GM23338 (cell line): ENCODE results near the gene TBL3. TPM values are rescaled to one million over a fixed set of nuclear protein-coding genes. Genes with fewer than 3 reads are reported as not detected.

Source experiments
- ATAC-seq: fragments of 200-7000 bp; cut with Tn5 transposase; 3 replicates; pipeline ENCODE4 v1.9.1; 2020
- DNase-seq: peaks from one replicate; pipeline ENCODE4 v3.0.0-alpha.2; 2015; ENCODE audit warnings: low spot score
- H2AFZ ChIP-seq: fragments of 200-600 bp; sonication (generic); 2 replicates; pipeline ENCODE4 v1.8.0; 2016; ENCODE audit warnings: antibody characterized with exemption, mild to moderate bottlenecking, moderate library complexity
- H3F3A ChIP-seq: fragments of 200-600 bp; sonication (generic); replicated peaks from 2 replicates; pipeline ENCODE4 v1.8.0; 2017; ENCODE audit warnings: antibody characterized with exemption, mixed run types, low read depth
- H3K27ac ChIP-seq: fragments of 200-600 bp; sonication (generic); 2 replicates; pipeline ENCODE4 v1.6.1; 2016; ENCODE audit warnings: low read depth
- H3K27me3 ChIP-seq: fragments of 200-600 bp; sonication (generic); 2 replicates; pipeline ENCODE4 v1.8.0; 2016; ENCODE audit warnings: mild to moderate bottlenecking, mixed run types, moderate library complexity; ENCODE audit not compliant: insufficient read depth
- H3K36me3 ChIP-seq: fragments of 200-600 bp; sonication (generic); 2 replicates; pipeline ENCODE4 v1.8.0; 2016; ENCODE audit warnings: mild to moderate bottlenecking; ENCODE audit not compliant: insufficient read depth
- H3K4me1 ChIP-seq: fragments of 200-600 bp; sonication (generic); 2 replicates; pipeline ENCODE4 v1.8.0; 2016; ENCODE audit warnings: mild to moderate bottlenecking, moderate library complexity; ENCODE audit not compliant: insufficient read depth
- H3K4me2 ChIP-seq: fragments of 200-600 bp; sonication (generic); 2 replicates; pipeline ENCODE4 v1.7.1; 2017; ENCODE audit warnings: mixed run types
- H3K4me3 ChIP-seq: fragments of 200-600 bp; sonication (generic); 2 replicates; pipeline ENCODE4 v1.6.1; 2016; ENCODE audit warnings: mixed run types
- H3K79me2 ChIP-seq: fragments of 200-600 bp; sonication (generic); replicated peaks from 2 replicates; pipeline ENCODE4 v1.8.0; 2017; ENCODE audit warnings: mild to moderate bottlenecking; ENCODE audit not compliant: insufficient read depth
- H3K9me2 ChIP-seq: fragments of 200-600 bp; sonication (generic); 2 replicates; pipeline ENCODE4 v1.8.0; 2017; ENCODE audit not compliant: insufficient read depth
- H4K20me1 ChIP-seq: fragments of 200-600 bp; sonication (generic); replicated peaks from 2 replicates; pipeline ENCODE4 v1.8.0; 2017; ENCODE audit warnings: mild to moderate bottlenecking; ENCODE audit not compliant: insufficient read depth
- H3K27ac Mint-ChIP-seq: 2 replicates; pipeline ENCODE4 v1.8.0; 2020; ENCODE audit warnings: inconsistent platforms, mild to moderate bottlenecking, moderate library complexity, mixed read lengths
- H3K27me3 Mint-ChIP-seq: 3 replicates; pipeline ENCODE4 v1.8.0; 2022; ENCODE audit warnings: low read depth, mild to moderate bottlenecking, moderate library complexity, mixed read lengths, inconsistent platforms; ENCODE audit not compliant: insufficient read depth, poor library complexity
- H3K36me3 Mint-ChIP-seq: 3 replicates; pipeline ENCODE4 v1.8.0; 2021; ENCODE audit warnings: low read depth, mild to moderate bottlenecking, inconsistent platforms, moderate library complexity, mixed read lengths
- H3K4me1 Mint-ChIP-seq: 3 replicates; pipeline ENCODE4 v1.8.0; 2020; ENCODE audit warnings: mild to moderate bottlenecking, inconsistent platforms, mixed read lengths
- H3K4me3 Mint-ChIP-seq: 3 replicates; pipeline ENCODE4 v1.8.0; 2021; ENCODE audit warnings: moderate library complexity, mild to moderate bottlenecking, inconsistent platforms, mixed read lengths
- H3K9me3 Mint-ChIP-seq: 3 replicates; pipeline ENCODE4 v1.8.0; 2020; ENCODE audit warnings: moderate library complexity, mild to moderate bottlenecking, inconsistent platforms, mixed read lengths
- CREB1 ChIP-seq: fragments of 250-450 bp; sonication (Bioruptor Pico); IDR thresholded peaks from 2 replicates; pipeline ENCODE4 v1.5.0; 2020; ENCODE audit warnings: low read depth, mild to moderate bottlenecking, moderate library complexity
- JUNB ChIP-seq: IDR thresholded peaks from one replicate; pipeline ENCODE4 v1.6.1; 2016; ENCODE audit warnings: antibody characterized with exemption; ENCODE audit not compliant: unreplicated experiment
- NANOG ChIP-seq: IDR thresholded peaks from 2 replicates; pipeline ENCODE4 v1.6.1; 2016; ENCODE audit warnings: antibody characterized with exemption, borderline replicate concordance
- POLR2AphosphoS5 ChIP-seq: IDR thresholded peaks from 2 replicates; pipeline ENCODE4 v1.6.1; 2016; ENCODE audit warnings: antibody characterized with exemption, low read depth
- ZNF114 ChIP-seq: fragments of 250-450 bp; sonication (Bioruptor Pico); IDR thresholded peaks from 2 replicates; pipeline ENCODE4 v1.5.0; 2020; ENCODE audit warnings: mild to moderate bottlenecking, moderate library complexity
- polyA plus RNA-seq: library from polyadenylated mRNA; unstranded; fragments of >200 nt; fragmentation: Nextera tagmentation; extraction: Ambion mirVana; gene quantifications from 2 replicates; pipeline ENCODE4 v1.2.1, GENCODE V29; 2016
- total RNA-seq: library from RNA; depleted of rRNA; stranded (reverse); fragments of >200 nt; shearing (Covaris generic); gene quantifications from 2 replicates; pipeline ENCODE4 v1.2.3, GENCODE V29; 2014
- TF ChIP-seq, protein P1 (sequence below): IDR thresholded peaks from one replicate; pipeline ENCODE4 v1.6.1; 2018; ENCODE audit warnings: antibody characterized with exemption; ENCODE audit not compliant: unreplicated experiment
- TF ChIP-seq, protein P2 (sequence below): fragments of 250-450 bp; sonication (Bioruptor Pico); IDR thresholded peaks from 2 replicates; pipeline ENCODE4 v1.5.0; 2020; ENCODE audit warnings: mild to moderate bottlenecking, moderate library complexity
- TF ChIP-seq, protein P3 (sequence below), 2 experiments: fragments of 200-600 bp in 1 of 2; sonication (generic) in 1 of 2; conservative IDR thresholded peaks; 2 replicates each; pipeline versions ENCODE4 v1.5.1 to v1.6.1; 2016 to 2017; ENCODE audit warnings: antibody characterized with exemption in 2 of 2, low read depth in 2 of 2, mild to moderate bottlenecking in 2 of 2, moderate library complexity in 1 of 2
- TF ChIP-seq, protein P4 (sequence below): IDR thresholded peaks from 2 replicates; pipeline ENCODE4 v1.6.1; 2016; ENCODE audit warnings: antibody characterized with exemption

TBL3 gene
- total and polyA plus RNA-seq, 2 experiments from 2014 or later: 67.0 to 157 TPM

DNA sequence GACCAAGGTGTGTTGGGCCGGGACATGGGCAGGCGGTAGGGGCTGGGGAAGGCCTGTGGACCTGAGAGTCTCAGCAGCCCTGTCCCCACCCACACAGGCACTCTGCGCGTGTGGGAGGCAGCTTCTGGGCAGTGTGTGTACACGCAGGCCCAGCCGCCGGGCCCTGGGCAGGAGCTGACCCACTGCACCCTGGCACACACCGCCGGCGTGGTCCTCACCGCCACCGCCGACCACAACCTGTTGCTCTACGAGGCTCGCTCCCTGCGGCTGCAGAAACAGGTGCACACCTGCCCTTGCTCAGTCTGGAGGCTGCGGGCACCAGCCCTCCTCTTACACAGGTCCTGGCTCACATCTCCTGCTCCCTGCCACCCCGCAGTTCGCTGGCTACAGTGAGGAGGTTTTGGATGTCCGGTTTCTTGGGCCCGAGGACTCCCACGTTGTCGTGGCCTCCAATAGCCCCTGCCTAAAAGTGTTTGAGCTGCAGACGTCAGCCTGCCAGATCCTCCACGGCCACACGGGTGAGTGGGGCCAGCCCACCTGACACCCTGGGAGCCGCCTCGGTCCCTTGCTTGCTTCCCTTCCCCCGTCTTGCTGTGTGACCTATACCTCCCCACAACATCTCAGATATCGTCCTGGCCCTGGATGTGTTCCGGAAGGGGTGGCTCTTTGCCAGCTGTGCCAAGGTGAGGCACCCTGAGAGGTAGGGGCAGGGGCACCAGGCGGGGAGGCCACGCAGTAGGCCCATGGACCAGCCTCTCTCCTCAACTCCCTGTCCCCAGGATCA is 3.8 kb downstream of the TBL3 start:
- Mint-ChIP-seq H3K36me3 (peaks cover 16% of the 10 kb centered on the region), H3K27ac (no peak overlapping the region), H3K4me3 (no peak overlapping the region; the same call in 2 of the 3 replicates), H3K27me3 (peaks cover 26% of the 10 kb centered on the region), H3K9me3 (peaks cover 3% of the 10 kb centered on the region; the same call in 1 of the 3 replicates), H3K4me1 (peaks cover 15% of the 10 kb centered on the region)
- Histone ChIP-seq H3K27me3 (peaks cover 10% of the 10 kb centered on the region), H3K4me2 (no peak overlapping the region), H3K4me1 (peaks cover 18% of the 10 kb centered on the region), H3K9me2 (no peaks in the 10 kb centered on the region), H3K36me3 (no peaks in the 10 kb centered on the region), H3K4me3 (no peak overlapping the region), H3K79me2 (peaks cover 21% of the 10 kb centered on the region), H4K20me1 (no peaks in the 10 kb centered on the region; the same call in none of the 2 replicates), H2AFZ (no peak overlapping the region), H3F3A (peaks cover 13% of the 10 kb centered on the region; the same call in 1 of the 2 replicates), H3K27ac (no peak overlapping the region)
- TF ChIP-seq, protein P1, sequence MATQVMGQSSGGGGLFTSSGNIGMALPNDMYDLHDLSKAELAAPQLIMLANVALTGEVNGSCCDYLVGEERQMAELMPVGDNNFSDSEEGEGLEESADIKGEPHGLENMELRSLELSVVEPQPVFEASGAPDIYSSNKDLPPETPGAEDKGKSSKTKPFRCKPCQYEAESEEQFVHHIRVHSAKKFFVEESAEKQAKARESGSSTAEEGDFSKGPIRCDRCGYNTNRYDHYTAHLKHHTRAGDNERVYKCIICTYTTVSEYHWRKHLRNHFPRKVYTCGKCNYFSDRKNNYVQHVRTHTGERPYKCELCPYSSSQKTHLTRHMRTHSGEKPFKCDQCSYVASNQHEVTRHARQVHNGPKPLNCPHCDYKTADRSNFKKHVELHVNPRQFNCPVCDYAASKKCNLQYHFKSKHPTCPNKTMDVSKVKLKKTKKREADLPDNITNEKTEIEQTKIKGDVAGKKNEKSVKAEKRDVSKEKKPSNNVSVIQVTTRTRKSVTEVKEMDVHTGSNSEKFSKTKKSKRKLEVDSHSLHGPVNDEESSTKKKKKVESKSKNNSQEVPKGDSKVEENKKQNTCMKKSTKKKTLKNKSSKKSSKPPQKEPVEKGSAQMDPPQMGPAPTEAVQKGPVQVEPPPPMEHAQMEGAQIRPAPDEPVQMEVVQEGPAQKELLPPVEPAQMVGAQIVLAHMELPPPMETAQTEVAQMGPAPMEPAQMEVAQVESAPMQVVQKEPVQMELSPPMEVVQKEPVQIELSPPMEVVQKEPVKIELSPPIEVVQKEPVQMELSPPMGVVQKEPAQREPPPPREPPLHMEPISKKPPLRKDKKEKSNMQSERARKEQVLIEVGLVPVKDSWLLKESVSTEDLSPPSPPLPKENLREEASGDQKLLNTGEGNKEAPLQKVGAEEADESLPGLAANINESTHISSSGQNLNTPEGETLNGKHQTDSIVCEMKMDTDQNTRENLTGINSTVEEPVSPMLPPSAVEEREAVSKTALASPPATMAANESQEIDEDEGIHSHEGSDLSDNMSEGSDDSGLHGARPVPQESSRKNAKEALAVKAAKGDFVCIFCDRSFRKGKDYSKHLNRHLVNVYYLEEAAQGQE: no peak
- TF ChIP-seq POLR2AphosphoS5 (no peak), JUNB (no peak), CREB1 (CRISPR knock-in tag) (no peak), ZNF114 (CRISPR knock-in tag) (no peak), NANOG (no peak)
- TF ChIP-seq, protein P2, sequence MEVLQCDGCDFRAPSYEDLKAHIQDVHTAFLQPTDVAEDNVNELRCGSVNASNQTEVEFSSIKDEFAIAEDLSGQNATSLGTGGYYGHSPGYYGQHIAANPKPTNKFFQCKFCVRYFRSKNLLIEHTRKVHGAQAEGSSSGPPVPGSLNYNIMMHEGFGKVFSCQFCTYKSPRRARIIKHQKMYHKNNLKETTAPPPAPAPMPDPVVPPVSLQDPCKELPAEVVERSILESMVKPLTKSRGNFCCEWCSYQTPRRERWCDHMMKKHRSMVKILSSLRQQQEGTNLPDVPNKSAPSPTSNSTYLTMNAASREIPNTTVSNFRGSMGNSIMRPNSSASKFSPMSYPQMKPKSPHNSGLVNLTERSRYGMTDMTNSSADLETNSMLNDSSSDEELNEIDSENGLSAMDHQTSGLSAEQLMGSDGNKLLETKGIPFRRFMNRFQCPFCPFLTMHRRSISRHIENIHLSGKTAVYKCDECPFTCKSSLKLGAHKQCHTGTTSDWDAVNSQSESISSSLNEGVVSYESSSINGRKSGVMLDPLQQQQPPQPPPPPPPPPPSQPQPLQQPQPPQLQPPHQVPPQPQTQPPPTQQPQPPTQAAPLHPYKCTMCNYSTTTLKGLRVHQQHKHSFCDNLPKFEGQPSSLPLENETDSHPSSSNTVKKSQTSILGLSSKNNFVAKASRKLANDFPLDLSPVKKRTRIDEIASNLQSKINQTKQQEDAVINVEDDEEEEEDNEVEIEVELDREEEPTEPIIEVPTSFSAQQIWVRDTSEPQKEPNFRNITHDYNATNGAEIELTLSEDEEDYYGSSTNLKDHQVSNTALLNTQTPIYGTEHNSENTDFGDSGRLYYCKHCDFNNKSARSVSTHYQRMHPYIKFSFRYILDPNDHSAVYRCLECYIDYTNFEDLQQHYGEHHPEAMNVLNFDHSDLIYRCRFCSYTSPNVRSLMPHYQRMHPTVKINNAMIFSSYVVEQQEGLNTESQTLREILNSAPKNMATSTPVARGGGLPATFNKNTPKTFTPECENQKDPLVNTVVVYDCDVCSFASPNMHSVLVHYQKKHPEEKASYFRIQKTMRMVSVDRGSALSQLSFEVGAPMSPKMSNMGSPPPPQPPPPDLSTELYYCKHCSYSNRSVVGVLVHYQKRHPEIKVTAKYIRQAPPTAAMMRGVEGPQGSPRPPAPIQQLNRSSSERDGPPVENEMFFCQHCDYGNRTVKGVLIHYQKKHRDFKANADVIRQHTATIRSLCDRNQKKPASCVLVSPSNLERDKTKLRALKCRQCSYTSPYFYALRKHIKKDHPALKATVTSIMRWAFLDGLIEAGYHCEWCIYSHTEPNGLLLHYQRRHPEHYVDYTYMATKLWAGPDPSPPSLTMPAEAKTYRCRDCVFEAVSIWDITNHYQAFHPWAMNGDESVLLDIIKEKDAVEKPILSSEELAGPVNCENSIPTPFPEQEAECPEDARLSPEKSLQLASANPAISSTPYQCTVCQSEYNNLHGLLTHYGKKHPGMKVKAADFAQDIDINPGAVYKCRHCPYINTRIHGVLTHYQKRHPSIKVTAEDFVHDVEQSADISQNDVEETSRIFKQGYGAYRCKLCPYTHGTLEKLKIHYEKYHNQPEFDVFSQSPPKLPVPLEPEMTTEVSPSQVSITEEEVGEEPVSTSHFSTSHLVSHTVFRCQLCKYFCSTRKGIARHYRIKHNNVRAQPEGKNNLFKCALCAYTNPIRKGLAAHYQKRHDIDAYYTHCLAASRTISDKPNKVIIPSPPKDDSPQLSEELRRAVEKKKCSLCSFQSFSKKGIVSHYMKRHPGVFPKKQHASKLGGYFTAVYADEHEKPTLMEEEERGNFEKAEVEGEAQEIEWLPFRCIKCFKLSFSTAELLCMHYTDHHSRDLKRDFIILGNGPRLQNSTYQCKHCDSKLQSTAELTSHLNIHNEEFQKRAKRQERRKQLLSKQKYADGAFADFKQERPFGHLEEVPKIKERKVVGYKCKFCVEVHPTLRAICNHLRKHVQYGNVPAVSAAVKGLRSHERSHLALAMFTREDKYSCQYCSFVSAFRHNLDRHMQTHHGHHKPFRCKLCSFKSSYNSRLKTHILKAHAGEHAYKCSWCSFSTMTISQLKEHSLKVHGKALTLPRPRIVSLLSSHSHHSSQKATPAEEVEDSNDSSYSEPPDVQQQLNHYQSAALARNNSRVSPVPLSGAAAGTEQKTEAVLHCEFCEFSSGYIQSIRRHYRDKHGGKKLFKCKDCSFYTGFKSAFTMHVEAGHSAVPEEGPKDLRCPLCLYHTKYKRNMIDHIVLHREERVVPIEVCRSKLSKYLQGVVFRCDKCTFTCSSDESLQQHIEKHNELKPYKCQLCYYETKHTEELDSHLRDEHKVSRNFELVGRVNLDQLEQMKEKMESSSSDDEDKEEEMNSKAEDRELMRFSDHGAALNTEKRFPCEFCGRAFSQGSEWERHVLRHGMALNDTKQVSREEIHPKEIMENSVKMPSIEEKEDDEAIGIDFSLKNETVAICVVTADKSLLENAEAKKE (CRISPR knock-in tag): no peak
- TF ChIP-seq, protein P3, sequence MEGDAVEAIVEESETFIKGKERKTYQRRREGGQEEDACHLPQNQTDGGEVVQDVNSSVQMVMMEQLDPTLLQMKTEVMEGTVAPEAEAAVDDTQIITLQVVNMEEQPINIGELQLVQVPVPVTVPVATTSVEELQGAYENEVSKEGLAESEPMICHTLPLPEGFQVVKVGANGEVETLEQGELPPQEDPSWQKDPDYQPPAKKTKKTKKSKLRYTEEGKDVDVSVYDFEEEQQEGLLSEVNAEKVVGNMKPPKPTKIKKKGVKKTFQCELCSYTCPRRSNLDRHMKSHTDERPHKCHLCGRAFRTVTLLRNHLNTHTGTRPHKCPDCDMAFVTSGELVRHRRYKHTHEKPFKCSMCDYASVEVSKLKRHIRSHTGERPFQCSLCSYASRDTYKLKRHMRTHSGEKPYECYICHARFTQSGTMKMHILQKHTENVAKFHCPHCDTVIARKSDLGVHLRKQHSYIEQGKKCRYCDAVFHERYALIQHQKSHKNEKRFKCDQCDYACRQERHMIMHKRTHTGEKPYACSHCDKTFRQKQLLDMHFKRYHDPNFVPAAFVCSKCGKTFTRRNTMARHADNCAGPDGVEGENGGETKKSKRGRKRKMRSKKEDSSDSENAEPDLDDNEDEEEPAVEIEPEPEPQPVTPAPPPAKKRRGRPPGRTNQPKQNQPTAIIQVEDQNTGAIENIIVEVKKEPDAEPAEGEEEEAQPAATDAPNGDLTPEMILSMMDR (conservative IDR thresholded peaks at IDR 0.05; ENCODE audit: low read depth in 2 of 2): no peak
- TF ChIP-seq, protein P4, sequence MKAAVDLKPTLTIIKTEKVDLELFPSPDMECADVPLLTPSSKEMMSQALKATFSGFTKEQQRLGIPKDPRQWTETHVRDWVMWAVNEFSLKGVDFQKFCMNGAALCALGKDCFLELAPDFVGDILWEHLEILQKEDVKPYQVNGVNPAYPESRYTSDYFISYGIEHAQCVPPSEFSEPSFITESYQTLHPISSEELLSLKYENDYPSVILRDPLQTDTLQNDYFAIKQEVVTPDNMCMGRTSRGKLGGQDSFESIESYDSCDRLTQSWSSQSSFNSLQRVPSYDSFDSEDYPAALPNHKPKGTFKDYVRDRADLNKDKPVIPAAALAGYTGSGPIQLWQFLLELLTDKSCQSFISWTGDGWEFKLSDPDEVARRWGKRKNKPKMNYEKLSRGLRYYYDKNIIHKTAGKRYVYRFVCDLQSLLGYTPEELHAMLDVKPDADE: no peak
- no peak for ATAC-seq
- DNase-seq: no peak
